Liver (tissue), 9 donors: Measurements from ENCODE around the gene DUS1L. TPM values are rescaled to one million over a fixed set of nuclear protein-coding genes. Genes with fewer than 3 reads are reported as not detected.

Experiments
- DNase-seq: peaks from one replicate; pipeline ENCODE4 v3.0.0-alpha.2; 2017; ENCODE audit warnings: low spot score
- H3K27ac ChIP-seq, 2 donors: one replicate each; pipeline ENCODE4 v1.7.0; 2013; ENCODE audit warnings: inconsistent platforms in 2 of 2, low read length in 2 of 2, control low read depth in 1 of 2, low read depth in 1 of 2, mild to moderate bottlenecking in 1 of 2
- H3K27me3 ChIP-seq, 4 donors: one replicate each; pipeline versions ENCODE4 v1.6.1 to v1.7.0; 2013; ENCODE audit warnings: low read length in 3 of 4, inconsistent platforms in 1 of 4, mild to moderate bottlenecking in 1 of 4, moderate library complexity in 1 of 4; ENCODE audit not compliant: control insufficient read depth in 4 of 4, insufficient read depth in 4 of 4
- H3K36me3 ChIP-seq, 4 donors: one replicate each; pipeline versions ENCODE4 v1.6.1 to v1.7.0; 2013; ENCODE audit warnings: low read length in 3 of 4, mild to moderate bottlenecking in 3 of 4, low read depth in 1 of 4, moderate library complexity in 1 of 4; ENCODE audit not compliant: control insufficient read depth in 4 of 4, insufficient read depth in 3 of 4
- H3K4me1 ChIP-seq, 4 donors: one replicate each; pipeline versions ENCODE4 v1.6.1 to v1.7.0; 2013; ENCODE audit warnings: low read length in 3 of 4, mild to moderate bottlenecking in 3 of 4, moderate library complexity in 1 of 4; ENCODE audit not compliant: control insufficient read depth in 4 of 4, insufficient read depth in 4 of 4
- H3K4me3 ChIP-seq, 3 donors: one replicate each; pipeline versions ENCODE4 v1.6.1 to v1.7.0; 2013; ENCODE audit warnings: low read length in 3 of 3, control low read depth in 1 of 3, low read depth in 1 of 3, mild to moderate bottlenecking in 1 of 3
- H3K9ac ChIP-seq, 2 donors: one replicate each; pipeline ENCODE4 v1.7.0; 2013; ENCODE audit warnings: low read length in 2 of 2, mild to moderate bottlenecking in 2 of 2, moderate library complexity in 2 of 2, control low read depth in 1 of 2, low read depth in 1 of 2
- H3K9me3 ChIP-seq, 4 donors: one replicate each; pipeline versions ENCODE4 v1.6.1 to v1.7.0; 2013; ENCODE audit warnings: low read length in 3 of 4; ENCODE audit not compliant: control insufficient read depth in 4 of 4
- CTCF ChIP-seq: fragments of 150-350 bp; IDR thresholded peaks from 2 replicates; pipeline ENCODE4 v1.5.1; 2017; ENCODE audit warnings: improper control_type of control experiment, low read depth, low read length; ENCODE audit not compliant: missing input control
- EGR1 ChIP-seq, 2 donors: IDR thresholded peaks; 2 replicates each; pipeline ENCODE4 v1.6.1; 2016 to 2018; ENCODE audit warnings: antibody characterized with exemption in 2 of 2, low read depth in 2 of 2
- FOXA1 ChIP-seq: IDR thresholded peaks from 2 replicates; pipeline ENCODE4 v1.6.1; 2016; ENCODE audit warnings: antibody characterized with exemption
- FOXA2 ChIP-seq: IDR thresholded peaks from 2 replicates; pipeline ENCODE4 v1.6.1; 2016; ENCODE audit warnings: antibody characterized with exemption
- GABPA ChIP-seq, 2 donors: IDR thresholded peaks in 1 of 2; conservative IDR thresholded peaks in 1 of 2; 2 replicates each; pipeline ENCODE4 v1.6.1; 2016; ENCODE audit warnings: antibody characterized with exemption in 2 of 2, mild to moderate bottlenecking in 1 of 2, moderate library complexity in 1 of 2
- HNF4A ChIP-seq, 2 donors: conservative IDR thresholded peaks; 2 replicates each; pipeline ENCODE4 v1.6.1; 2016; ENCODE audit warnings: antibody characterized with exemption in 2 of 2, mild to moderate bottlenecking in 2 of 2
- HNF4G ChIP-seq: IDR thresholded peaks from 2 replicates; pipeline ENCODE4 v1.6.1; 2016; ENCODE audit warnings: antibody characterized with exemption
- JUND ChIP-seq, 2 donors: IDR thresholded peaks; 2 replicates each; pipeline ENCODE4 v1.6.1; 2016; ENCODE audit warnings: antibody characterized with exemption in 2 of 2
- MAX ChIP-seq: IDR thresholded peaks from 2 replicates; pipeline ENCODE4 v1.6.1; 2016; ENCODE audit warnings: antibody characterized with exemption
- NR2F2 ChIP-seq: IDR thresholded peaks from 2 replicates; pipeline ENCODE4 v1.6.1; 2016; ENCODE audit warnings: antibody characterized with exemption
- RAD21 ChIP-seq, 2 donors: IDR thresholded peaks; 2 replicates each; pipeline ENCODE4 v1.6.1; 2016; ENCODE audit warnings: antibody characterized with exemption in 2 of 2, mild to moderate bottlenecking in 2 of 2
- REST ChIP-seq: IDR thresholded peaks from 2 replicates; pipeline ENCODE4 v1.6.1; 2016; ENCODE audit warnings: antibody characterized with exemption, mild to moderate bottlenecking
- RXRA ChIP-seq, 2 donors: IDR thresholded peaks; 2 replicates each; pipeline ENCODE4 v1.6.1; 2017 to 2018; ENCODE audit warnings: antibody characterized with exemption in 2 of 2, mild to moderate bottlenecking in 1 of 2
- SP1 ChIP-seq: IDR thresholded peaks from 2 replicates; pipeline ENCODE4 v1.6.1; 2018; ENCODE audit warnings: antibody characterized with exemption, mild to moderate bottlenecking
- TAF1 ChIP-seq: conservative IDR thresholded peaks from 2 replicates; pipeline ENCODE4 v1.6.1; 2016; ENCODE audit warnings: antibody characterized with exemption, mild to moderate bottlenecking
- YY1 ChIP-seq: IDR thresholded peaks from 2 replicates; pipeline ENCODE4 v1.6.1; 2016; ENCODE audit warnings: antibody characterized with exemption, mild to moderate bottlenecking
- WGBS: extraction: QIAGEN DNeasy Blood & Tissue Kit; methylation state at CpG from one replicate; pipeline ENCODE4 v1.1.7; 2013; 5-methylcytosine and 5-hydroxymethylcytosine counted together
- polyA plus RNA-seq, 2 donors: library from polyadenylated mRNA; stranded (reverse) in 1 of 2; unstranded in 1 of 2; fragments of 200-250 nt in 1 of 2; fragments of >200 nt in 1 of 2; fragmentation: Nextera tagmentation in 1 of 2; extraction: Ambion mirVana in 1 of 2; gene quantifications; one replicate each; pipeline versions ENCODE4 v1.2.1 to v1.2.3, GENCODE V29; 2013 to 2015
- total RNA-seq, 2 donors: library from RNA; depleted of rRNA; stranded (reverse); fragments of >200 nt; gene quantifications; one replicate each; pipeline ENCODE4 v1.2.3, GENCODE V29; 2014
- TF ChIP-seq, protein P1 (sequence below): IDR thresholded peaks from 2 replicates; pipeline ENCODE4 v1.6.1; 2016; ENCODE audit warnings: antibody characterized with exemption
- donor health status: healthy.
- donor health status: healthy.
- donor health status: healthy.
- donor health status: healthy.
- donor health status: healthy.

The DUS1L gene
- total and polyA plus RNA-seq, 4 donors = 40.6 to 74.7 (median 53.3) TPM

GRCh38 chr17:82031885-82032627 lies 33.5 kb downstream of the DUS1L start:
- WGBS = 17% methylated on average over 59 of the region's 59 CpGs
- H3K4me1 ChIP-seq = peaks cover 17 to 60% (median 38%) of the 10 kb centered on the region in 4 donors
- no peaks in the 10 kb centered on the region for H3K27me3 ChIP-seq
- DNase-seq = no peak
- H3K4me3 ChIP-seq = peak overlapping the region in 1 of 3 donors; percentile 63
- H3K9me3 ChIP-seq = no peaks in the 10 kb centered on the region
- TF ChIP-seq FOXA1 (no peak), SP1 (no peak), JUND (IDR thresholded peaks at IDR 0.05) (no peak), RXRA (IDR thresholded peaks at IDR 0.05) (peak in 1 of 2 donors; percentile 18), NR2F2 (no peak)
- TF ChIP-seq, protein P1, sequence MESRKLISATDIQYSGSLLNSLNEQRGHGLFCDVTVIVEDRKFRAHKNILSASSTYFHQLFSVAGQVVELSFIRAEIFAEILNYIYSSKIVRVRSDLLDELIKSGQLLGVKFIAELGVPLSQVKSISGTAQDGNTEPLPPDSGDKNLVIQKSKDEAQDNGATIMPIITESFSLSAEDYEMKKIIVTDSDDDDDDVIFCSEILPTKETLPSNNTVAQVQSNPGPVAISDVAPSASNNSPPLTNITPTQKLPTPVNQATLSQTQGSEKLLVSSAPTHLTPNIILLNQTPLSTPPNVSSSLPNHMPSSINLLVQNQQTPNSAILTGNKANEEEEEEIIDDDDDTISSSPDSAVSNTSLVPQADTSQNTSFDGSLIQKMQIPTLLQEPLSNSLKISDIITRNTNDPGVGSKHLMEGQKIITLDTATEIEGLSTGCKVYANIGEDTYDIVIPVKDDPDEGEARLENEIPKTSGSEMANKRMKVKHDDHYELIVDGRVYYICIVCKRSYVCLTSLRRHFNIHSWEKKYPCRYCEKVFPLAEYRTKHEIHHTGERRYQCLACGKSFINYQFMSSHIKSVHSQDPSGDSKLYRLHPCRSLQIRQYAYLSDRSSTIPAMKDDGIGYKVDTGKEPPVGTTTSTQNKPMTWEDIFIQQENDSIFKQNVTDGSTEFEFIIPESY = no peak
- H3K27ac ChIP-seq = no peak overlapping the region
- H3K9ac ChIP-seq = no peak overlapping the region
- peaks cover 0 to 5% (median 1%) of the 10 kb centered on the region in 4 donors for H3K36me3 ChIP-seq

GRCh38 chr17:82031303-82031884 lies 34.2 kb downstream of the DUS1L start, which contains the start of gene RAC3:
Gene RAC3, plus strand, starts transcription at chr17:82031678. Its CDS starts 84 bp downstream, at chr17:82031762.
- WGBS = under 1% methylated on average over 96 of the region's 96 CpGs
- Histone ChIP-seq H3K9me3 (no peaks in the 10 kb centered on the region), H3K36me3 (peaks cover 0 to 5% (median 1%) of the 10 kb centered on the region in 4 donors), H3K4me1 (peaks cover 16 to 60% (median 39%) of the 10 kb centered on the region in 4 donors), H3K27me3 (no peaks in the 10 kb centered on the region), H3K9ac (no peak within 1 kb of the TSS), H3K27ac (peak within 1 kb of the TSS; percentile 74 to 76), H3K4me3 (peak within 1 kb of the TSS in 2 of 3 donors; percentile 27 to 63)
- TF ChIP-seq, protein P1 = no peak
- TF ChIP-seq MAX = no peak
- no peak for TF ChIP-seq HNF4G
- no peak for TF ChIP-seq CTCF
- no peak for TF ChIP-seq NR2F2
- no peak for TF ChIP-seq SP1
- no peak for TF ChIP-seq EGR1 (IDR thresholded peaks at IDR 0.05; ENCODE audit: low read depth in 2 of 2)
- no peak for TF ChIP-seq HNF4A (conservative IDR thresholded peaks at IDR 0.05)
- TF ChIP-seq RAD21 (IDR thresholded peaks at IDR 0.05) = no peak
- TF ChIP-seq JUND (IDR thresholded peaks at IDR 0.05) = no peak
- TF ChIP-seq REST = no peak
- no peak for TF ChIP-seq FOXA1
- no peak for TF ChIP-seq YY1
- no peak for TF ChIP-seq TAF1
- no peak for TF ChIP-seq RXRA (IDR thresholded peaks at IDR 0.05)
- TF ChIP-seq FOXA2 = no peak
- no peak for TF ChIP-seq GABPA (IDR thresholded peaks at IDR 0.05 in 1 of 2, conservative IDR thresholded peaks at IDR 0.05 in 1 of 2)
- DNase-seq = no peak
